ENCODE data around the gene COX19. TPM values are rescaled to one million over a fixed set of nuclear protein-coding genes. Genes with fewer than 3 reads are reported as not detected.

COX19 gene
- total and polyA plus RNA-seq, 2 experiments from 2014 or later = 18.1 to 18.3 TPM

GRCh38 chr7:951881-952547 is 23.3 kb downstream of the COX19 start:
- H3K27me3 ChIP-seq = peaks cover 34% of the 10 kb centered on the region
- no peak overlapping the region for H3K4me3 ChIP-seq
- no peaks in the 10 kb centered on the region for H3K36me3 ChIP-seq
- DNase-seq (ENCODE audit: low read depth in 1 of 2, low spot score in 1 of 2) = no peak
- no peaks in the 10 kb centered on the region for H3K4me1 ChIP-seq (ENCODE audit: low read depth)
- no peaks in the 10 kb centered on the region for H3K9me3 ChIP-seq (ENCODE audit: low read depth)
- H3K27ac ChIP-seq = no peak overlapping the region
- TF ChIP-seq CTCF (IDR thresholded peaks at IDR 0.05; ENCODE audit: low read depth, low read length) = no peak

GRCh38 chr7:949021-949934 is 26.1 kb downstream of the COX19 start:
- peaks cover 21% of the 10 kb centered on the region for H3K27me3 ChIP-seq
- TF ChIP-seq CTCF (IDR thresholded peaks at IDR 0.05; ENCODE audit: low read depth, low read length) = no peak
- H3K4me3 ChIP-seq = no peak overlapping the region
- H3K36me3 ChIP-seq = no peaks in the 10 kb centered on the region
- H3K4me1 ChIP-seq (ENCODE audit: low read depth) = no peaks in the 10 kb centered on the region
- no peaks in the 10 kb centered on the region for H3K9me3 ChIP-seq (ENCODE audit: low read depth)
- no peak for DNase-seq (ENCODE audit: low read depth in 1 of 2, low spot score in 1 of 2)
- no peak overlapping the region for H3K27ac ChIP-seq

DNA sequence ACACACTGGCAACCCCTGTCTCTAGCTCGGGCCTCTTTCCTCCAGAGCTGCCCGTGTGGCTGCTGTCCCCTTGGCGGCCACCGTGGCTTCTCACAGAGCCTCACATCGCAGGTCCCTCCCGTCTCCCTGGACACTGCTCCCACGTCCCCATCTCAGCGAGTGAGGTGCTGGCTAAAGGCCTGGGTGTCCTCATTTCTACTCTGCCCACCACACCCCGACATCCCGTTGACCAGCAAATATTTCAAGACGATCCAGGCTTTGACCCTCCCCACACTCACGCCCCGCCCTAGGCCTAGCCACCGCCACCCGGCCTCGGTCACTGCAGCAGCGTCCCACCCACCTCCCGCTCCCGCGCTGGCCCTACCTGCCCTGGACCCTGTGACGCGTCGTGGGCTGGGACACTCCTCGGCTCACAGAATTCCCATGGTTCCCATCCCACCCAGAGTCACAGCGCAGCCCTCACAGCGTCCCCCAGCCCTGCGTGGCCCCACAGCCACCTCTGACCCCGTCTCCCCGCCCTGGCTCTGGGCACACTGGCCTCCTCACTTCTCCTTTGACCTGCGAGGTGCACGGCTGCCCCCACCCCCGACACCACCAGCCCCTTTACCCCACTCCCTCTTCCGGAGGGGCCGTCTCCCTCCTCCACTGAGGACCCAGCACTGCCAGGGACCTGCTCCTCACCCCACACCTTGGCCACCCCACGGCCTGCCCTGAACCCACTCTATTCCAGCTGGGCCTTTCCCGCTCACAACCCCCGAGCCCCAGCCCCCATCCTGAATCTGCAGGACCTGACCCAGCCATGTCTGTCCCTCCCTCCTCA is 27.7 kb downstream of the COX19 start:
- Histone ChIP-seq H3K27ac (no peak overlapping the region), H3K9me3 (ENCODE audit: low read depth) (no peaks in the 10 kb centered on the region), H3K36me3 (no peaks in the 10 kb centered on the region), H3K4me3 (no peak overlapping the region), H3K27me3 (peaks cover 12% of the 10 kb centered on the region), H3K4me1 (ENCODE audit: low read depth) (no peaks in the 10 kb centered on the region)
- no peak for DNase-seq (ENCODE audit: low read depth in 1 of 2, low spot score in 1 of 2)
- TF ChIP-seq CTCF (IDR thresholded peaks at IDR 0.05; ENCODE audit: low read depth, low read length) = no peak

DNA sequence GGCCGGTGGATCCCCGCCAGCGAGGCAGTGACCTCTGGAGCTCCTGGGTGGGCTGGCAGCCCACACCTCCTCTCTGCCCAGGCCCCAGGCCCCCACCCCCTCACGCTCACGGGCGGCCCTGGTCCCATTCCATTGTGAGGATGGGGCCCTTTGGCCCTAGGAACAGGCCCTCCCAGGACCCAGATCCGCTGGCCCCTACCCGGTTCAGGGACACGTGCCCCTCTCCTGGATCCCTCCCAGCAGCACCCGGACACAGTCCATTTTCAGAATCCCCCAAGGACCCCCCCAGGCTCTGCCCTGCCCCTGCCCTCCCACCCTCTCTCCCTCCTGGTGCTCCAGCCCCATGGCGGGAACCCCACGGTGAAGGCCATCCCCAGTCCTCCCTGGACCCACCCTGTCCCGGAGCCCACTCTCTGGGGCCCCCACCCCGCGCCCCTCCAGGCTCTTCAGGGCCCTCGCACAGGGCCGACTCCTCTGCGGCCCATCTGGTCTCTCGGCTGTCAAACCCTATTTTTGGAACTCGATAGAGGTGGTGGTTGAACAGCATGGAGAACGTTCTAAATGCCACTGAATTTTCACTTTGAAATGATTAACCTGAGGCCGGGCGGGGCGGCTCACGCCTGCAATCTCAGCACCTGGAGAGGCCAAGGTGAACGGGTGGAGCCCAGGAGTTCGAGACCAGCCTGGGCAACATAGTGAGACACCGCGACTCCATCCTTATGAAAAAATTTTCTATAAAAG is 28.9 kb downstream of the COX19 start:
- no peak overlapping the region for H3K4me3 ChIP-seq
- H3K9me3 ChIP-seq (ENCODE audit: low read depth) = no peaks in the 10 kb centered on the region
- H3K27me3 ChIP-seq = peaks cover 13% of the 10 kb centered on the region
- H3K36me3 ChIP-seq = no peaks in the 10 kb centered on the region
- H3K4me1 ChIP-seq (ENCODE audit: low read depth) = no peaks in the 10 kb centered on the region
- no peak overlapping the region for H3K27ac ChIP-seq
- no peak for DNase-seq (ENCODE audit: low read depth in 1 of 2, low spot score in 1 of 2)
- TF ChIP-seq CTCF (IDR thresholded peaks at IDR 0.05; ENCODE audit: low read depth, low read length) = no peak

All from cardiac muscle cell (in vitro differentiated cells and primary cell).